Endothelial cell of umbilical vein (primary cell): Measurements from ENCODE around the gene KCNS1. TPM values are rescaled to one million over a fixed set of nuclear protein-coding genes. Genes with fewer than 3 reads are reported as not detected.

Experiments used
- BruUV-seq: library from RNA; stranded (reverse); fragments of 400-500 nt; replicated peaks from 2 replicates; lab custom pipeline; 2021; lab: Mats Ljungman, UMichigan
- CTCF ChIA-PET: fragments of 300-600, 350-600 bp; sonication (Branson Sonifier 250); formaldehyde crosslinking; loops from one replicate; lab custom pipeline; 2021; ENCODE audit warnings: antibody characterized with exemption, inconsistent platforms; lab: Charles Lee
- POLR2A ChIA-PET: fragments of 300-600, 350-600 bp; sonication (Branson Sonifier 250); formaldehyde crosslinking; loops from one replicate; lab custom pipeline; 2021; ENCODE audit warnings: antibody characterized with exemption, inconsistent platforms; lab: Charles Lee
- DNase-seq: peaks from one replicate; pipeline ENCODE4 v3.0.0-alpha.2; 2011; ENCODE audit warnings: low read depth, low spot score
- FAIRE-seq: peaks from 2 replicates; lab custom pipeline; 2011; peaks lifted over from hg19 to GRCh38; lab: Jason Lieb, UNC
- H2AFZ ChIP-seq: 2 replicates; pipeline ENCODE4 v1.6.0; 2012; ENCODE audit warnings: low read depth, low read length, control low read depth, inconsistent platforms
- H3K27ac ChIP-seq: 2 replicates; pipeline ENCODE4 v1.5.1; 2011; ENCODE audit warnings: low read depth, mild to moderate bottlenecking, control low read depth, low read length, moderate library complexity; ENCODE audit not compliant: insufficient read depth
- H3K27me3 ChIP-seq, 2 experiments: 2 replicates each; pipeline versions ENCODE4 v1.6.0 to v1.6.1; 2011; ENCODE audit warnings: low read length in 2 of 2, mixed read lengths in 1 of 2; ENCODE audit not compliant: control insufficient read depth in 2 of 2, insufficient read depth in 2 of 2
- H3K36me3 ChIP-seq, 2 experiments: 2 replicates in 1 of 2; 3 replicates in 1 of 2; pipeline ENCODE4 v1.5.1; 2011; ENCODE audit warnings: low read length in 2 of 2, mild to moderate bottlenecking in 1 of 2, moderate library complexity in 1 of 2; ENCODE audit not compliant: control insufficient read depth in 2 of 2, insufficient read depth in 2 of 2; ENCODE audit errors: extremely low read depth in 1 of 2
- H3K4me1 ChIP-seq: 3 replicates; pipeline ENCODE4 v1.5.1; 2011; ENCODE audit warnings: mild to moderate bottlenecking, low read length; ENCODE audit not compliant: control insufficient read depth, insufficient read depth; ENCODE audit errors: extremely low read depth
- H3K4me2 ChIP-seq: 2 replicates; pipeline ENCODE4 v1.6.1; 2011; ENCODE audit warnings: low read length, control low read depth, mixed read lengths; ENCODE audit not compliant: insufficient read depth
- H3K4me3 ChIP-seq, 3 experiments: fragments of 200-600 bp in 1 of 3; sonication (generic), shearing (Covaris generic) in 1 of 3; replicated peaks in 1 of 3; 2 replicates each; pipeline ENCODE4 v1.5.1; 2011 to 2016; ENCODE audit warnings: control low read depth in 3 of 3, low read length in 3 of 3, mild to moderate bottlenecking in 2 of 3, inconsistent platforms in 1 of 3, low read depth in 1 of 3, moderate library complexity in 1 of 3; ENCODE audit not compliant: insufficient read depth in 1 of 3
- H3K79me2 ChIP-seq: 2 replicates; pipeline ENCODE4 v1.6.0; 2012; ENCODE audit warnings: low read length, inconsistent platforms; ENCODE audit not compliant: control insufficient read depth, insufficient read depth
- H3K9ac ChIP-seq: replicated peaks from 2 replicates; pipeline ENCODE3; 2011; ENCODE audit warnings: low read length, control low read depth; ENCODE audit not compliant: insufficient read depth; ENCODE audit errors: extremely low read depth
- H3K9me1 ChIP-seq: replicated peaks from 3 replicates; pipeline ENCODE4 v1.6.0; 2011; ENCODE audit warnings: mild to moderate bottlenecking, low read length; ENCODE audit not compliant: control insufficient read depth, insufficient read depth; ENCODE audit errors: extremely low read depth
- H3K9me3 ChIP-seq: replicated peaks from 2 replicates; pipeline ENCODE4 v1.5.1; 2012; ENCODE audit warnings: low read length, inconsistent platforms; ENCODE audit not compliant: control insufficient read depth, insufficient read depth
- H4K20me1 ChIP-seq: replicated peaks from 2 replicates; pipeline ENCODE3; 2011; ENCODE audit warnings: mild to moderate bottlenecking, low read length; ENCODE audit not compliant: control insufficient read depth, insufficient read depth; ENCODE audit errors: extremely low read depth
- EZH2 ChIP-seq: IDR thresholded peaks from 2 replicates; pipeline ENCODE4 v1.6.1; 2012; ENCODE audit warnings: borderline replicate concordance, low read depth, mild to moderate bottlenecking, moderate library complexity, low read length, inconsistent platforms; ENCODE audit not compliant: severe bottlenecking
- FOS ChIP-seq: IDR thresholded peaks from 2 replicates; pipeline ENCODE4 v1.6.1; 2011; ENCODE audit warnings: mild to moderate bottlenecking, low read length, moderate library complexity, borderline replicate concordance; ENCODE audit not compliant: insufficient read depth
- GATA2 ChIP-seq: IDR thresholded peaks from 2 replicates; pipeline ENCODE4 v1.7.0; 2011; ENCODE audit warnings: low read depth, mild to moderate bottlenecking, moderate library complexity, mixed read lengths, low read length; ENCODE audit not compliant: insufficient read length, insufficient read depth
- JUN ChIP-seq: IDR thresholded peaks from 2 replicates; pipeline ENCODE4 v1.6.1; 2011; ENCODE audit warnings: borderline replicate concordance, low read depth; ENCODE audit not compliant: insufficient read length, insufficient read depth
- MYC ChIP-seq: IDR thresholded peaks from one replicate; pipeline ENCODE4 v1.6.1; 2011; ENCODE audit warnings: mild to moderate bottlenecking, low read depth, low read length
- POLR2A ChIP-seq: IDR thresholded peaks from 2 replicates; pipeline ENCODE4 v1.6.1; 2012; ENCODE audit warnings: low read depth, mild to moderate bottlenecking, control low read depth, low read length
- POLR2AphosphoS5 ChIP-seq: IDR thresholded peaks from 2 replicates; pipeline ENCODE4 v1.6.1; 2012; ENCODE audit warnings: low read depth, mild to moderate bottlenecking, control low read depth, low read length, moderate library complexity; ENCODE audit not compliant: insufficient read depth
- dilution Hi-C: fragments of 300-500 bp; cut with MboI; formaldehyde crosslinking; loops from one replicate; pipeline ENCODE4 v1.15.0; 2019; ENCODE audit warnings: low sequenced_read_pairs; ENCODE audit not compliant: extremely low pct_ligation_motif_present
- intact Hi-C: fragments of 100-400 bp; cut with micrococcal nuclease; formaldehyde crosslinking; loops from one replicate; pipeline ENCODE4 v1.10.0; 2022
- polyA plus RNA-seq, 4 experiments: library from polyadenylated mRNA; depleted of rRNA in 3 of 4; stranded (reverse) in 3 of 4; unstranded in 1 of 4; fragments of >200 nt; gene quantifications; 2 replicates each; pipeline versions ENCODE4 v1.2.1 to v1.2.3, GENCODE V29; 2011 to 2012; ENCODE audit warnings: missing spikeins in 1 of 4
- total RNA-seq: library from RNA; stranded (reverse); gene quantifications from 2 replicates; pipeline ENCODE4 v1.2.3, GENCODE V29; 2021
- TF ChIP-seq, protein P1 (sequence below), 2 donors: IDR thresholded peaks; 1 replicate in 1 of 2; 2 replicates in 1 of 2; pipeline ENCODE4 v1.5.1; 2011; ENCODE audit warnings: low read length in 2 of 2, mild to moderate bottlenecking in 2 of 2, moderate library complexity in 2 of 2, control low read depth in 1 of 2, inconsistent platforms in 1 of 2, low read depth in 1 of 2; ENCODE audit not compliant: insufficient read depth in 1 of 2; ENCODE audit errors: extremely low read depth in 1 of 2

Gene KCNS1
- total and polyA plus RNA-seq, 2 donors (not counting 3 experiments of a cell fraction or from before 2014, with no cell fraction given), result 0.14 to 0.29 TPM

DNA sequence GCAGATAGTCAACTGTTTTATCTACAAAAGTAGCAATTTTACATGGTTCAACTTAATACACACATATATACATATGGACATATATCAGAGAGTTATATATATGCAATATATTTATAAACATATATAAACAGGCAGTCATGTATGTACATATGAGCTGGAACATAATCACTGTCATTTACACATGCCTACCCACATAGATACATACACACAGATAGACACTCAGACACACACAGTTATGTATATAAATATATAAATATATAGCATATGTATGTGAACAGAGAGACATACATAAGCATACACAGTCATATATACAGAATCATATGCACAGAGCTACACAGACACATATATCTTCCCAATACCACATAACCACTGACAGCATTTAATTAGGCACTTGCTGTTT, 11.8 kb upstream of the KCNS1 start:
- Histone ChIP-seq H3K27ac (no peak overlapping the region), H3K9me3 (no peaks in the 10 kb centered on the region), H3K79me2 (no peaks in the 10 kb centered on the region), H3K27me3 (peaks cover 0 to 4% of the 10 kb centered on the region in 2 experiments), H3K9me1 (no peaks in the 10 kb centered on the region), H2AFZ (no peak overlapping the region), H3K4me2 (no peak overlapping the region), H3K4me3 (no peak overlapping the region), H3K4me1 (no peaks in the 10 kb centered on the region), H4K20me1 (no peaks in the 10 kb centered on the region), H3K36me3 (no peaks in the 10 kb centered on the region), H3K9ac (no peak overlapping the region)
- DNase-seq (no peak), FAIRE-seq (no peak)
- ChIA-PET POLR2A (no interaction called here), CTCF (interaction anchor here (0.7 to 9.5 kb wide), 18 partner anchors 8 to 658 kb away, joined by 3 to 278 read pairs (median 8); partner anchors contain the start of genes KCNS1 and WFDC12)
- dilution Hi-C loops (no loop called here), intact Hi-C loops (loop anchor here (1.0 to 5.0 kb wide), 4 partner anchors 68 to 200 kb away; partner anchors contain the start of gene PABPC1L)
- no TSS peak for BruUV-seq
- TF ChIP-seq FOS (no peak), POLR2AphosphoS5 (no peak), POLR2A (no peak), JUN (no peak), MYC (no peak), EZH2 (no peak), GATA2 (no peak)
- TF ChIP-seq, protein P1, sequence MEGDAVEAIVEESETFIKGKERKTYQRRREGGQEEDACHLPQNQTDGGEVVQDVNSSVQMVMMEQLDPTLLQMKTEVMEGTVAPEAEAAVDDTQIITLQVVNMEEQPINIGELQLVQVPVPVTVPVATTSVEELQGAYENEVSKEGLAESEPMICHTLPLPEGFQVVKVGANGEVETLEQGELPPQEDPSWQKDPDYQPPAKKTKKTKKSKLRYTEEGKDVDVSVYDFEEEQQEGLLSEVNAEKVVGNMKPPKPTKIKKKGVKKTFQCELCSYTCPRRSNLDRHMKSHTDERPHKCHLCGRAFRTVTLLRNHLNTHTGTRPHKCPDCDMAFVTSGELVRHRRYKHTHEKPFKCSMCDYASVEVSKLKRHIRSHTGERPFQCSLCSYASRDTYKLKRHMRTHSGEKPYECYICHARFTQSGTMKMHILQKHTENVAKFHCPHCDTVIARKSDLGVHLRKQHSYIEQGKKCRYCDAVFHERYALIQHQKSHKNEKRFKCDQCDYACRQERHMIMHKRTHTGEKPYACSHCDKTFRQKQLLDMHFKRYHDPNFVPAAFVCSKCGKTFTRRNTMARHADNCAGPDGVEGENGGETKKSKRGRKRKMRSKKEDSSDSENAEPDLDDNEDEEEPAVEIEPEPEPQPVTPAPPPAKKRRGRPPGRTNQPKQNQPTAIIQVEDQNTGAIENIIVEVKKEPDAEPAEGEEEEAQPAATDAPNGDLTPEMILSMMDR (IDR thresholded peaks at IDR 0.05; ENCODE audit: extremely low read depth in 1 of 2, insufficient read depth in 1 of 2, low read depth in 1 of 2, low read length in 2 of 2), result no peak
